ENCODE results near the gene VPS33B.

Gene VPS33B

DNA sequence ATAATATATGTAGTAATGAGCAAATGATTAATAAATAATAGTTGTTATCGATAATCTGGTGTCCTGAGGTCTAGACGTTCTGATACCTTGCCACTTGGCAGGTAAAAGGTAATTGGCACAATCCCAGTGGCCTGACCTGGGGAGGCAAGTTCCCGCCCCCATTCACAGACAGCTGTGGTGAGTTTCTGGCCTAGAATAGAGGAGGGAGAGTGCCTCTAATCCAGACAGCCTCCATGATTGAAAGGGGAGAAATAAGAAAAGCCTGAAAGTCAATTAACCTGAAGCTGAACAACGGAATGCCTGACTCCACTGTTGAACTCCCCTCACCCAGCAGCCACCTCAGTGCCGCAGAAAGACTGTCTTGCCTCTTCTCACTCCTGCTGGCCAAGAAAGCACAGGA lies 39.6 kb upstream of the VPS33B start:
- Histone ChIP-seq H3K27me3 (ENCODE audit: insufficient read depth, poor library complexity, severe bottlenecking) (no peaks in the 10 kb centered on the region), H3K27ac (replicated peaks) (no peak overlapping the region), H3K4me3 (replicated peaks; ENCODE audit: insufficient read depth, low read length) (no peak overlapping the region)
- TF ChIP-seq POLR2AphosphoS5 (IDR thresholded peaks at IDR 0.05; ENCODE audit: low read depth) (no peak), SPI1 (IDR thresholded peaks at IDR 0.05; ENCODE audit: borderline replicate concordance, low read depth) (no peak)
- TF ChIP-seq, protein P1, sequence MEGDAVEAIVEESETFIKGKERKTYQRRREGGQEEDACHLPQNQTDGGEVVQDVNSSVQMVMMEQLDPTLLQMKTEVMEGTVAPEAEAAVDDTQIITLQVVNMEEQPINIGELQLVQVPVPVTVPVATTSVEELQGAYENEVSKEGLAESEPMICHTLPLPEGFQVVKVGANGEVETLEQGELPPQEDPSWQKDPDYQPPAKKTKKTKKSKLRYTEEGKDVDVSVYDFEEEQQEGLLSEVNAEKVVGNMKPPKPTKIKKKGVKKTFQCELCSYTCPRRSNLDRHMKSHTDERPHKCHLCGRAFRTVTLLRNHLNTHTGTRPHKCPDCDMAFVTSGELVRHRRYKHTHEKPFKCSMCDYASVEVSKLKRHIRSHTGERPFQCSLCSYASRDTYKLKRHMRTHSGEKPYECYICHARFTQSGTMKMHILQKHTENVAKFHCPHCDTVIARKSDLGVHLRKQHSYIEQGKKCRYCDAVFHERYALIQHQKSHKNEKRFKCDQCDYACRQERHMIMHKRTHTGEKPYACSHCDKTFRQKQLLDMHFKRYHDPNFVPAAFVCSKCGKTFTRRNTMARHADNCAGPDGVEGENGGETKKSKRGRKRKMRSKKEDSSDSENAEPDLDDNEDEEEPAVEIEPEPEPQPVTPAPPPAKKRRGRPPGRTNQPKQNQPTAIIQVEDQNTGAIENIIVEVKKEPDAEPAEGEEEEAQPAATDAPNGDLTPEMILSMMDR (IDR thresholded peaks at IDR 0.05; ENCODE audit: insufficient read depth, low read length) = no peak
- DNase-seq (ENCODE audit: low read depth in 1 of 2, low spot score in 1 of 2) = no peak

- Histone ChIP-seq H3K27me3 (ENCODE audit: insufficient read depth, poor library complexity, severe bottlenecking) (no peaks in the 10 kb centered on the region), H3K27ac (replicated peaks) (no peak overlapping the region), H3K4me3 (replicated peaks; ENCODE audit: insufficient read depth, low read length) (no peak overlapping the region)
- DNase-seq (ENCODE audit: low read depth in 1 of 2, low spot score in 1 of 2) = no peak
- TF ChIP-seq SPI1 (IDR thresholded peaks at IDR 0.05; ENCODE audit: borderline replicate concordance, low read depth) (no peak), POLR2AphosphoS5 (IDR thresholded peaks at IDR 0.05; ENCODE audit: low read depth) (no peak), GABPA (IDR thresholded peaks at IDR 0.05; ENCODE audit: low read depth) (no peak), REST (IDR thresholded peaks at IDR 0.05; ENCODE audit: insufficient replicate concordance, low read depth) (no peak)
- TF ChIP-seq, protein P1 (IDR thresholded peaks at IDR 0.05; ENCODE audit: insufficient read depth, low read length) = no peak
Observed at GRCh38 chr15:91061230-91061629, 38.8 kb upstream of the VPS33B start.

DNA sequence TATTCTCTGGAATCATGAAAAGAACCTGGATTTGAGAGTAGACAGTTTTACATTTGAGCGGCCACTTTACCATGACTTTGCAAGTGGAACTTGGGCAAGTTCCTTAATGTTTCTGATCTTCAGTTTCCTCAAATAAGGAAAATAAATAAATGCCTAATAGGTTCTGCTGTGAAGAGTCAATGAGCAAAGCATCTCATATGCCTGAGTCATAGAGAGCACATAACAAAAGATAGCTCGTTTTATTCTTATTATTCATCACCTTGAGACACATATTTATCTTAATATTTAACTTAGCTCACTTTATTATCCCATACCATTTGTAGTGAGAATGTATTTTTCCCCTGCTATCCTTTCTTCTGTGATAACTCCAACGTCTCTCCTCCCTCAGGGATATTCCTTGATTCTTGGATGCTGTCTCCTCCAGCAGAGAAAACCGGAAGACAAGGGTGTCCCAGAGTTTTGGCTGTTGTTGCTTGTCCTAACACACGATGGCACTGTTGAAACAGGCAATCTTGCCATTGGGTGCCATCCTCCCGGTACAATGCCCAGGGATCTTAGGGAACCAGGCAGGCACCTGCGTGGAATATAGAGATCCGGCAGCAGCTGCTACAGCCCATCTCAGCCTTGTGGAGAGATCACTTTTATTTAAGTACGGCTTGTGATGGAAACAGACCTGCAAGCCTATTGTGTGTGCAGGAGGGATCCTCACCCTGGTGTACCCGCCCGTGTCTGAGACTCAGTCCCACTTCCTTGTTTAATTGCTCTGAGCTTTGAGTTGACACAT lies 33.3 kb upstream of the VPS33B start:
- Histone ChIP-seq H3K27me3 (ENCODE audit: insufficient read depth, poor library complexity, severe bottlenecking) (peaks cover 14% of the 10 kb centered on the region), H3K4me3 (replicated peaks; ENCODE audit: insufficient read depth, low read length) (peak overlapping the region; percentile 37)
- DNase-seq (ENCODE audit: low read depth in 1 of 2, low spot score in 1 of 2) = peak in 1 of 2 experiments; percentile 75

DNA sequence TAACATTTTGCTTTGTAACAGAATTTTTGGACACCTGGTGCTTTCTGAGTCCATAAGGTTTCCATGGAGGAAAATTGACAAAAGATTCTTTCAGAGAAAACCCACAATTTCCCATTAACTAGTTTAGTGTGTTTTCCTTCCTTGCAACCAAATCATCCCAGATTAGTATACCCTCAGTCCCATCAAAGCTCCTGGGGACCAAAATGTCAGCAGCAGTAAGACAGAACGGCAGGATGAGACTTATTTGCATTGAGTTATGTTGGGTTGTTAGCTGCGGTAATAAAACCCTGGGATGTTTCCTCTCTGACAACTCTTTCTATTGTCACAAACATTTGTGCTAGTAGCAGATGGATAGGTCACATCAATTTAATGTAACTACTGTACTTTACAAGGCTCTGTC lies 32.4 kb upstream of the VPS33B start:
- H3K27me3 ChIP-seq (ENCODE audit: insufficient read depth, poor library complexity, severe bottlenecking) = peaks cover 14% of the 10 kb centered on the region

More for the DNA sequence above, 33.3 kb upstream of the VPS33B start:
- H3K27ac ChIP-seq (replicated peaks) = no peak overlapping the region
- no peak for TF ChIP-seq GABPA (IDR thresholded peaks at IDR 0.05; ENCODE audit: low read depth)
- TF ChIP-seq SPI1 (IDR thresholded peaks at IDR 0.05; ENCODE audit: borderline replicate concordance, low read depth) = 0 out of 2 replicates have a peak, but pooled peaks have one; percentile 32
- TF ChIP-seq, protein P1 (IDR thresholded peaks at IDR 0.05; ENCODE audit: insufficient read depth, low read length) = peak; percentile 85

More for the DNA sequence above, 32.4 kb upstream of the VPS33B start:
- TF ChIP-seq REST (IDR thresholded peaks at IDR 0.05; ENCODE audit: insufficient replicate concordance, low read depth) (no peak), SPI1 (IDR thresholded peaks at IDR 0.05; ENCODE audit: borderline replicate concordance, low read depth) (no peak), GABPA (IDR thresholded peaks at IDR 0.05; ENCODE audit: low read depth) (no peak), POLR2AphosphoS5 (IDR thresholded peaks at IDR 0.05; ENCODE audit: low read depth) (no peak)
- TF ChIP-seq, protein P1 (IDR thresholded peaks at IDR 0.05; ENCODE audit: insufficient read depth, low read length) = no peak
- H3K4me3 ChIP-seq (replicated peaks; ENCODE audit: insufficient read depth, low read length) = no peak overlapping the region
- H3K27ac ChIP-seq (replicated peaks) = no peak overlapping the region
- DNase-seq (ENCODE audit: low read depth in 1 of 2, low spot score in 1 of 2) = no peak
